HEK293 (cell line): ENCODE data around the gene ABCA2.

ENCODE experiments used
- CTCF ChIP-seq: fragments of 450-650 bp; formaldehyde crosslinking; IDR thresholded peaks from 2 replicates; pipeline ENCODE4 v1.5.1; 2016; ENCODE audit warnings: missing biosample characterization, missing genetic modification characterization
- ZNF239 ChIP-seq: fragments of 450-650 bp; formaldehyde crosslinking; IDR thresholded peaks from 2 replicates; pipeline ENCODE4 v1.5.1; 2016; ENCODE audit warnings: missing biosample characterization, missing genetic modification characterization
- ZNF24 ChIP-seq: fragments of 450-650 bp; formaldehyde crosslinking; IDR thresholded peaks from 2 replicates; pipeline ENCODE4 v1.5.1; 2016; ENCODE audit warnings: missing biosample characterization, missing genetic modification characterization
- ZNF707 ChIP-seq: fragments of 450-650 bp; formaldehyde crosslinking; IDR thresholded peaks from 2 replicates; pipeline ENCODE4 v1.5.1; 2016; ENCODE audit warnings: missing biosample characterization, missing genetic modification characterization
- ZNF792 ChIP-seq: fragments of 450-650 bp; formaldehyde crosslinking; IDR thresholded peaks from 2 replicates; pipeline ENCODE4 v1.5.1; 2016; ENCODE audit warnings: missing biosample characterization, missing genetic modification characterization

GRCh38 chr9:137023157-137023556 is 4.9 kb downstream of the ABCA2 start:
- no peak for TF ChIP-seq ZNF239 (tag by site-specific recombination)
- TF ChIP-seq ZNF24 (tag by site-specific recombination), result no peak
- no peak for TF ChIP-seq CTCF (tag by site-specific recombination)
- TF ChIP-seq ZNF792 (tag by site-specific recombination), result no peak
- TF ChIP-seq ZNF707 (tag by site-specific recombination), result no peak
